GM19397 (cell line): ENCODE data around the gene CDH20.

ENCODE experiments used
- ATAC-seq: cut with Tn5 transposase; IDR thresholded peaks from one replicate; pipeline ENCODE4 v1.9.1; 2021; ENCODE audit warnings: mild to moderate bottlenecking, moderate library complexity; ENCODE audit not compliant: unreplicated experiment

CDH20 gene

DNA sequence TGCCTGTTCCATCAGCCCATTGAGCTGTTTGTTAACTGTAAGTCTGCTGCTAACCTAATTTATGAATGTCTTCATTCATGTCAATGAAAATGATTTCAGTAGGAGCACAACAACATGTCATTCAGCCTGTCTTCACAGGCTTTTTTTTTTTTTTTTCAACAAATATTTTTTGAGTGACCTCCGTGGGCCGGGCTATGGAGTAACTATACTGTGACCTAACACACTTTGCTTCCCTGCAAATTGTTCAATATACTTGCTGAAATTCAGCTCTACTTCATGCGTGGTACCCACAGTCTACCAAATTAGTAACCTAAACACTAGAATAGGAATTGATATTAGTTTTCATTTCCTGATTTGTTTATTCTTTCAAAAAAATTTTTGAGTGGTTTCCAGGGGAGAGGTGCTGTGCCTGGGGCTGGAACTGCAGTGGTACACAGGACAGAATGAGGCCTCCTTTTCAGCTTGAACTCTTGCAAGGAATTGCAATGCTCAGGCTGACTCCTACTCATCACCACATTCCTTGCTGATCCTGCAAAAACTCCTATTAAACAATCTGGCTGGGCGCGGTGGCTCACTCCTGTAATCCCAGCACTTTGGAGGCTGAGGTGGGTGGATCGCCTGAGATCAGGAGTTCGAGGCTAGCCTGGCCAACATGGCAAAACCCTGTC is 87.1 kb downstream of the CDH20 start:
- ATAC-seq: no peak

DNA sequence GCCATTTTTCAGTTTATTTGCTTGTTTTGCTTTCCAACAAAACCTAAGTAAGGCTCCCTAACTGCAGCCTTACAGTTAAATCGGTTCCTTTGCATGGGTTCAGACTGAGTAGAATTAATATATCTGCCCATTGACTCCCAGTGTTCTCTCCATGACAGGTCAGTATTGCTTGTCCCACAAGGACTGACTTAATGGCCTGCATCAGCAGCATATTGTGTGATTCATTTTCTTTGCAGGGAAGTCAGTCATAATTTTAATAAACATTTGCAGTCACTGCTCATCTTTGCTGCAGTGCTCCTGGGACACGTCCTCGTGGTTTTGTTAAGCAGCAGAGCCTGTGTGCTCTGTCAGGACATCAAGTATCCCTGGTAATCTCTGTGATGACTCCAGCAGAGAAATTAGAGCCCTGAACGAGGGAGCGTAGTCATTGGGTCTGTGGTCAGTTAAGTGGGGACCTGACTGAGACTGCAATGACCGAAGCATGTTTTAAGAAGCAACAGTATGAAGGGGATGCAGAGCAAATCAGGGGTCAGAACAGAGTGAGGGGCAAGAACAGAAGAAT is 93.3 kb downstream of the CDH20 start:
- no peak for ATAC-seq

DNA sequence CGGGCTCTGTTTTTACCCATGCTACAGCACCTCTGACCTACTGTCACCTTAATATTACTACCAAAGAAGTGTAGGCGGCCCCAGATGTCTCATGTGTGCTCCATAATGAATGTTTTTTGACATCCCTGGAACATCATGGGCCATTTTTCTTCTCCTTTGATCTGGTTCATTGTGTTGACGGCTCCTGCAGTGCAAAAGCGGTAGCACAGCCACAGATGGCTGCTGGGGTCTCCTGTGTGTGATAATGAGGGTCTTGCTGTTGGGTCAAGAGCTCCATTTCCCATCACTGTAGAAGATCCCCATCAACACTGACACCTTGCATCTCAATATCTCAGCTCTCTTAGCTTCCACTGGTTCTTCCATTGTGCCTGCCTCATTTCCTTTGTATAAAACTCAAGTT is 95.0 kb downstream of the CDH20 start:
- no peak for ATAC-seq

- no peak for ATAC-seq
Measured at GRCh38 chr18:61432590-61432989, 99.4 kb downstream of the CDH20 start.

DNA sequence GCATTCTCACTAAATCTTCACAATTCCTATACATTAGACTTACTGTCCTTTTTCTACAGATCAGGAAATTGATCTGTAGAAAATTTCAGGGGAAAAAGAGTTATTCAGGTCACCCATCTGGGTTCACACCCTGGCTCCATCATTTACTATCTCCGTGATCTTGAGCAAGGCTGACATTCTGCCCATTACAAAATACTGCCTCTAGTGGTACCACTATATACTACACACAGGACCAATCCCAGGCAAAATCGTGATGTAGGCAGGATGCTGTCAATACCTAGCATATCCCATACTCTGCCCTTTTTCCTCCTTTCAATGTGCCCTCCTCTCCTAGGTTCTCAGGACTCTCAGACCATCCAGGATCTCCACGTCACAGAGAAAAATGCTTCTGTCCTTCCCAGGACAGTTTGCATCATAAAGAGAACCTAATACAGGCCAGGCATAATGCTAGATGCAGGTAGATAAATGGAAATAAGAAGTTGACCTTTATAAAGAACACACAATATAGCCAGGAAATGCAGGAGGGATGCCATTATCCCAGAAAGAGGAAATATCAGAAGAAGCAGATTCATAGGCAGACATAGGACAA is 101.9 kb downstream of the CDH20 start:
- peak; percentile 55 for ATAC-seq

DNA sequence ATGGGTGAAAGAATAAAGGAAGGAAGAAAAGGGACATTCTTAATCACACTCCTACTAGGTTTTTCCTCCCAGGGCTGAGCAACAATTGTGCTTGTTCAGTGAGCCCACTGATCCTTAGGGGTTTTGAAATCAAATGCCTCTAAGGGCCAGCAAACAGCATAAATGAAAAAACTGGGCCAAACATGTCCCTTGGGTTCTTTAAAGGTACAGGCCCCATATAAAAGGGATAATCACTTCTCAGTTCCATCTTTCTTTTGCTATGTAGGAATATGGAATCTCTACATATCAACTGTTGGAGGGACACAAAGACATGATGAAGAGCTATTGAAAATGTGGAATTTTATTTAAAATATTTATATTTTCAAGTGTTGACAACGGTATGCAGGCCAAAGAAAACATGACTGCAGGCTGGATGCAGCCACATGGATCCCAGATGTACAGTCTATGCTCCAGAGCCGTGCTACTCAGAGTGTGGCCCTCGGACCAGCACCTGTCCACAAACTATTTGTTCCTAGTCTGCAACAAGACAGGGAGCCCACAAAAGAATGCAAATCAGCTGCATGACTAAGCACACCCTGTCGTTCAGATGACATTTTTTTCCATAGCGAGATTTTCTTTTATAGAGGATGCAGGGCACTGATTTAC is 110.0 kb downstream of the CDH20 start:
- no peak for ATAC-seq

DNA sequence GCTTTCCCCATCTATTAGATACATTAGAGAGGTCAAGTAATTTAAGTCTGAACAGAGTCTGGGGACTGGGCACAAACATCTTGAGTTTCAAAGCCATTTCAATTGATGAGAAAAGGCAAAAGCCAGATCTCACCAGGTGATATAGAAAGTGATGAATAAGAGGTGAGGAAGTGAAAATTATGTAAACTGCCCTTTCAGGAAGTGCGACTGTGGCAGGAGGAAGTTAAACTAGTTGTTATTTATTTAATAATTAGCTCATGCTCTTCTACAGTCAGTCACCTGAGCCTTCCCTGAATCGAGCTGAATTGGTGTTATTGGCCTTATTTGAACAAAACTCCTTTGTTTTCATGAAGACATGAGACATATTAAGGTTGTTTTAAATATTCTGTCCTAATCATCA is 115.1 kb downstream of the CDH20 start:
- ATAC-seq: peak; percentile 96

DNA sequence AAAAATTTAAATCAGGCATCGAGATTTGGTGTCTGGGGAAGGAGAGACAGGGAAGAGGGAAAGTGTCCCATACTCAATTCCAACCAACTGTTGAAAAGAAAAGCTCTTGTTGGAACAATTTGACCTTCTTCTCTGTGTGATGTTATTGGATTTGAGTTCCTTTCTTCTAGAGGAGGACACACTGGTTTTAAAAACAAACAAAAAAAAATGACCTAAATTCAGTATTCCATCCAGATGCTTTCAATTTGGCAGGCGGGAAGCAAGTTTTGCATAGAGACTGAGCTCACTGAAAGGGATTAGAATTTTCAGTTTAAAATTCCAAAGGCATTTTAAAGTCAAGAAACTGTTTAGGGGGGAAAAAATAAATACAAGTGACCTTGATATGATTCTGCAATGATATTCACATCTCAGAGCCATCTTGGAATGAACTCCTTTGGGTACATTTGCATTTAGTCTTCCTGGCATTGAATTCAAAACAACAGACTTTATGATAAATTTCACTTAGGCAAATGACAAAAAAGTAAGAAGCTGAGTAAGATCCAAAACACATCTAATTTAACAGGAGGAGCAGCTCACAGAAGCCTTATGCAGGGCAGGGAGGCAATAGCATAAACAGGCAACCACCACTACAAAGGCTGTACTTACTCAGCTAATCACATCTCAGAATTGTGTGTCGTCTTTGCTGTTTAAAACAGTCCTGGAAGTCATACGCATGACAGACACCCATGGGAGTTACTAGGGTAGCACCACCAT is 126.8 kb downstream of the CDH20 start:
- no peak for ATAC-seq

DNA sequence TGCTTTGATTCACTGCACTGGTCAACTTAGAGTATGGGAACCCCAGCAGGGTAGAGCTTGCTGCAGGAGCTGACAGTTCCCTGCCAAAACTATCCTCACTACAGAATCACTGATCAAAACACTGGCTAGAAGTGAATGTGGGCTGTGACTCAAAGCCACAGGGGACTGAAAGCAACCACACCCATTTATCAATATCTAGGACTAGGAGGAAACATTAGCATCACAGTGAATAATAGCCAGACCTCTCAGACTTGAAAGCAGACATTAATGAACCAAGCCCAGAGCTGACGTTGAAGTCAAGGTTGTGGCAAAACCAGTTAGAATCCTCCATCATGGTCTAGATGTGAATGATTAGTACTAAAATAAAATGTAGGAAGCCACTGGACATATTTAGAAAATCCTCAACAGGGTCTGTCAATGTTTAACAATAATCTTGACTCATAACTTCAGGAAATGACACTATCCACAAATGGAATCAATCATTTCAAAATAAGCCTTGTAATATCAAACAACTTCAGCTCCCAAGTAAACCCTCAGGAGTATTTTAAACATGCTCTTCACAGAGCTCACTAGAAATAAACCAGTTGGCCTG is 131.4 kb downstream of the CDH20 start:
- no peak for ATAC-seq

- no peak for ATAC-seq
Measured at GRCh38 chr18:61466736-61467135, 133.5 kb downstream of the CDH20 start.

- no peak for ATAC-seq
Measured at GRCh38 chr18:61470031-61470674, 136.9 kb downstream of the CDH20 start.

GRCh38 chr18:61471541-61471940 is 138.3 kb downstream of the CDH20 start:
- ATAC-seq: no peak

GRCh38 chr18:61471942-61472341 is 138.7 kb downstream of the CDH20 start:
- ATAC-seq: no peak

- ATAC-seq: no peak
Measured at GRCh38 chr18:61474341-61474740, 141.1 kb downstream of the CDH20 start.

DNA sequence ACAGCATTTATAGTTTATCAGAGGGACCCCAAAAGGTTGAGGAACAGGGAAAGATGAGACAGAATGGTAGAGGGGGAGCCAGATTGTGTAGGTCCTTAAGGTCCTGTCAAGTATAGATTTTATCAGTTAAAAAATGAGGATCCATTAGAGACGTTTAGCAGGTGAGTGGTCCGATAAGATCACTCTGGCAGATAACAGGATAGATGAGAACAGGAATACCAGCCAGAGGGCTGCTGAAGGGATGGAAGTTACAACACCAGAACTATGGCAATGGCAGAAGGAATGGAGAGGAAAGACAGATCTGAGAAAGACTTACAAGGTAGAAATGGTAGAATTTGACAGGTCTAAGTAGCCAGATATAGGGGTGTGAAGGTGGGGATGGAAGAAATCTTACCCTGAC is 141.7 kb downstream of the CDH20 start:
- no peak for ATAC-seq

GRCh38 chr18:61475931-61476330 is 142.7 kb downstream of the CDH20 start:
- ATAC-seq: no peak

- no peak for ATAC-seq
Measured at GRCh38 chr18:61489334-61489733, 156.1 kb downstream of the CDH20 start.

GRCh38 chr18:61496374-61496773 is 163.1 kb downstream of the CDH20 start:
- ATAC-seq: no peak

DNA sequence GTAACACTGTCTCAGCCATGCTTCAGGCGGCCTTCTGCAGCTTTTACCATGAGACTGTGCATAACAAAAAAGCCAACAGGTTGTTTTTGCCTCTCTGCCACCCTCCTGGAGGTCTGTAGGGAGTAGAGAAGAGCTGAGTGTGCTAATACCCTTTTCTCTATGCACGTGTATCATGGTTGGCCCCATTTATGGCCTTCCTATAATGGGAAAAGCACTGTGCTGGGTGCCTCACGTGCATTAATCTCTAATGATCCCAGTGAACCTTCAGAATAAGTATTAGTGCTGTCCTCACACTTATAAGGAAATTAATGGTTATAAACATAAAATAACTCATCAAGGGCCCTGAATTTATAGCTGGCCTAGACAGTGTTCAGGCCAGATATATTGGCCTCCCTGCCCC is 164.2 kb downstream of the CDH20 start:
- ATAC-seq: no peak

- no peak for ATAC-seq
Measured at GRCh38 chr18:61502472-61502871, 169.2 kb downstream of the CDH20 start.

- ATAC-seq: no peak
Measured at GRCh38 chr18:61503688-61504087, 170.5 kb downstream of the CDH20 start.
